ENCODE data around the gene YAF2. TPM values are rescaled to one million over a fixed set of nuclear protein-coding genes. Genes with fewer than 3 reads are reported as not detected.
"Not testable (repeated sequence)": the region's sequence is repeated elsewhere in the genome, so short reads cannot be mapped to it uniquely, and the experiment has no call there.

The YAF2 gene
- total RNA-seq, 1 donor: 19.9 TPM

- Histone ChIP-seq H3K4me1 (ENCODE audit: insufficient read depth, low read length) (no peaks in the 10 kb centered on the region), H3K79me2 (ENCODE audit: insufficient read depth, low read length) (peaks cover 8% of the 10 kb centered on the region), H3K27ac (ENCODE audit: low read depth, low read length) (no peak overlapping the region), H3K4me3 (ENCODE audit: insufficient read depth, low read length) (no peak overlapping the region), H3K27me3 (ENCODE audit: insufficient read depth, low read length) (no peaks in the 10 kb centered on the region), H2AFZ (ENCODE audit: low read length) (no peak overlapping the region), H3K9me3 (ENCODE audit: low read depth, low read length) (no peaks in the 10 kb centered on the region), H3K36me3 (ENCODE audit: insufficient read depth, low read length) (peaks cover 11% of the 10 kb centered on the region), H3K4me2 (ENCODE audit: insufficient read depth, low read length) (no peak overlapping the region), H4K20me1 (ENCODE audit: insufficient read depth, low read length) (no peaks in the 10 kb centered on the region)
- TF ChIP-seq CTCF (IDR thresholded peaks at IDR 0.05; ENCODE audit: extremely low read depth, low read depth, low read length): no peak
- no peak for DNase-seq (ENCODE audit: insufficient read length, low spot score, missing footprints)
Measured at GRCh38 chr12:42192258-42192657, 45.8 kb downstream of the YAF2 start.

GRCh38 chr12:42190376-42190775, 47.7 kb downstream of the YAF2 start:
- Histone ChIP-seq H3K27me3 (ENCODE audit: insufficient read depth, low read length) (no peaks in the 10 kb centered on the region), H4K20me1 (ENCODE audit: insufficient read depth, low read length) (no peaks in the 10 kb centered on the region)

DNA sequence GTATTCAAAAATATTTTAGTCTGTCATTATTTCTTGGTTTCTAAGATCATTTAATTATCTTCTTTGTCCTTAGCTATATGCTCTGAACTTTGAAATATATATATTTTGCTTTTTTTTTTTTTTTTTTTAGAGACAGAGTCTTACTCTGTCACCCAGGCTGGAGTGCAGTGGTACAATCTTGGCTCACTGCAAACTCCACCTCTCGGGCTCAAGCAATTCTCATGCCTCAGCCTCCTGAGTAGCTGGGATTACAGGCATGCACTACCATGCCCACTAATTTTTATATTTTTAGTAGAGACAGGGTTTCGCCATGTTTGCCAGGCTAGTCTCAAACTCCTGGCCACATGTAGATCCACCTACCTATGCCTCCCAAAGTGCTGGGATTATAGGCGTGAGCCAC, 49.8 kb downstream of the YAF2 start:
- not testable (repeated sequence) for H3K4me3 ChIP-seq (ENCODE audit: insufficient read depth, low read length); H3K27ac ChIP-seq (ENCODE audit: low read depth, low read length); H3K4me1 ChIP-seq (ENCODE audit: insufficient read depth, low read length); H4K20me1 ChIP-seq (ENCODE audit: insufficient read depth, low read length); H3K79me2 ChIP-seq (ENCODE audit: insufficient read depth, low read length); H3K27me3 ChIP-seq (ENCODE audit: insufficient read depth, low read length); H2AFZ ChIP-seq (ENCODE audit: low read length); H3K36me3 ChIP-seq (ENCODE audit: insufficient read depth, low read length); H3K4me2 ChIP-seq (ENCODE audit: insufficient read depth, low read length); H3K9me3 ChIP-seq (ENCODE audit: low read depth, low read length); DNase-seq (ENCODE audit: insufficient read length, low spot score, missing footprints)

More at GRCh38 chr12:42190376-42190775, 47.7 kb downstream of the YAF2 start:
- Histone ChIP-seq H3K36me3 (ENCODE audit: insufficient read depth, low read length) (peaks cover 11% of the 10 kb centered on the region), H3K4me3 (ENCODE audit: insufficient read depth, low read length) (no peak overlapping the region), H3K4me1 (ENCODE audit: insufficient read depth, low read length) (no peaks in the 10 kb centered on the region), H3K4me2 (ENCODE audit: insufficient read depth, low read length) (no peak overlapping the region), H3K27ac (ENCODE audit: low read depth, low read length) (no peak overlapping the region), H2AFZ (ENCODE audit: low read length) (no peak overlapping the region), H3K79me2 (ENCODE audit: insufficient read depth, low read length) (peaks cover 2% of the 10 kb centered on the region), H3K9me3 (ENCODE audit: low read depth, low read length) (no peaks in the 10 kb centered on the region)
- no peak for DNase-seq (ENCODE audit: insufficient read length, low spot score, missing footprints)
- no peak for TF ChIP-seq CTCF (IDR thresholded peaks at IDR 0.05; ENCODE audit: extremely low read depth, low read depth, low read length)

- no peaks in the 10 kb centered on the region for H3K27me3 ChIP-seq (ENCODE audit: insufficient read depth, low read length)
- no peaks in the 10 kb centered on the region for H3K4me1 ChIP-seq (ENCODE audit: insufficient read depth, low read length)
- no peak overlapping the region for H3K27ac ChIP-seq (ENCODE audit: low read depth, low read length)
- no peak for TF ChIP-seq CTCF (IDR thresholded peaks at IDR 0.05; ENCODE audit: extremely low read depth, low read depth, low read length)
- no peaks in the 10 kb centered on the region for H3K9me3 ChIP-seq (ENCODE audit: low read depth, low read length)
- peaks cover 6% of the 10 kb centered on the region for H3K36me3 ChIP-seq (ENCODE audit: insufficient read depth, low read length)
- no peak overlapping the region for H2AFZ ChIP-seq (ENCODE audit: low read length)
- no peak overlapping the region for H3K4me3 ChIP-seq (ENCODE audit: insufficient read depth, low read length)
- no peak overlapping the region for H3K4me2 ChIP-seq (ENCODE audit: insufficient read depth, low read length)
- peaks cover 4% of the 10 kb centered on the region for H3K79me2 ChIP-seq (ENCODE audit: insufficient read depth, low read length)
- no peaks in the 10 kb centered on the region for H4K20me1 ChIP-seq (ENCODE audit: insufficient read depth, low read length)
- no peak for DNase-seq (ENCODE audit: insufficient read length, low spot score, missing footprints)
Measured at GRCh38 chr12:42187799-42188198, 50.2 kb downstream of the YAF2 start.
